Dedifferentiated amniotic fluid mesenchymal stem cell (primary cell): ENCODE measurements around the gene CD300LG.
"Not testable (repeated sequence)": the region's sequence is repeated elsewhere in the genome, so short reads cannot be mapped to it uniquely, and the experiment has no call there.

ENCODE experiments used
- DNase-seq: peaks from one replicate; pipeline ENCODE4 v3.0.0-alpha.2; 2016; ENCODE audit errors: extremely low spot score

CD300LG gene

DNA sequence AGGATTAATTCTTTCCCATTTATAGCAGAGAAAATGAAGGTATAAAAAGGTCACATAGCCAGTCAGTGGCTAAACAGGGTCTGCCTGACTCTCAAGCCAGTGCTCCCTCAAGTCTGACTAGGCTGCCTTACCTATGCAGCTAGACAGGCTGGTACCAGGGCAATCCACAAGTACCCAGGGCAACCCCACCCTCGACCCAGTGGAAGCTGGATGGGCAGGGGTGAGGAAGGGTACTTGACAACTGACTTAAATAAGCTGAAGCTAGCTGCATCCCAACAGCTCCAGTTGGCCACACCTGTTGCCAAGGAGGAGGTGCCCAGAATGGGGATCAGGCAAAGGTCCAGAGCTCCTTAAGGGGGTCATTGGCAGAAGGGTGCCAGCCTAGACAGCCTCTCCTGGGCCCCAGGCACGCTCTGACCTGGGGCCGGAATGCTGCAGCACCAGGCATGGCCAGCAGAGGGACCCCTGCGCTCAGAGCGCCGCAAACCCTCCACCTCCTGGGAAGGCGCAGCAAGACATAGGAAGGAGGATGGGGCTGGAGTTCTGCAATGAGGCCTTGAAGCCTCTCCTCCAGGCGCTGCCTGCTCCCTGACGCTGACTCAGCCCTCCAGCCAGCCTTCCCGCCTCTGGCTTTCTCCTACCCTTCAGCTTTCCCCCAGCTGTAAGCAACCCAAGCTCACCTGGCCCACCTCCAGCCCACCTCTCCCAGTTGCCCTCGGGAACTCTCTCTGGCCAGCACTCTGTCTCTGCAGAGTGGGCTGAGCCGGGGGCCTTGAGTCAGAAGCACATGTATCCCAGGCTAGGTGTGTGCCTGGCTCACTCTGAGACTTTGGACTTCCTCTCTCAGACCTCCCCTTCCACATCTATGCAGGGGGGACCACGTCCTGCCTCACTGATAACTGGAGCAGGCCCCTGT lies 31.5 kb downstream of the CD300LG start:
- peak; percentile 64 for DNase-seq

GRCh38 chr17:43879723-43880419 lies 32.9 kb downstream of the CD300LG start:
- DNase-seq, result no peak

DNA sequence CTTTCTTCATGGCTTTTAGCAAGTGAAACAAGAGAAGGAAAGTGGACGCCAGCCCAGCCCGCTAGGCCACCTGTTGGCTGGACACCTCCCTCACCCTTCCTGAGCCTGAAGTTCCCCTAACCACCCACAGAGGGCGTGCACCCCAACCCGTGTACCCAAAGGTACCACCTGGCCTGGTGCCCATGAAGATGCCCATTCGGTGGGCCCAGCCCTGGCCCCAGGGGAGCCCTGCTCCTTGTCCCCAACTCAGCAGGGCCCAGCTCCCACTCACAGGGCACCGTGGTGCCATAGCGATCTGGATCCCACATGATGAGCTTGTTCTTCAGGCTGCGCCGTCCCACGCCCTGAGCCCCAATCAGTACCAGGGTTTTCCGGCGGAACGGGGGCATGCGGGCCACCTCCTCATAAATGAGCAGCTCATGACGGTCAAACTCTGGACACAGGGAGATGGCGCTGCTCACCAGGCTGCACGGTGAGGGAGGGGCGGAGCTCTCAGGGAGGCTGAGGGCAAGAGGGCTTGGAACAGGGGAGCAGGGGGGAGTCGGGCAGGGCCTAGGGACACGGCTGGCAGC lies 33.5 kb downstream of the CD300LG start:
- DNase-seq, result no peak

GRCh38 chr17:43881181-43881580 lies 34.2 kb downstream of the CD300LG start:
- DNase-seq, result no peak

DNA sequence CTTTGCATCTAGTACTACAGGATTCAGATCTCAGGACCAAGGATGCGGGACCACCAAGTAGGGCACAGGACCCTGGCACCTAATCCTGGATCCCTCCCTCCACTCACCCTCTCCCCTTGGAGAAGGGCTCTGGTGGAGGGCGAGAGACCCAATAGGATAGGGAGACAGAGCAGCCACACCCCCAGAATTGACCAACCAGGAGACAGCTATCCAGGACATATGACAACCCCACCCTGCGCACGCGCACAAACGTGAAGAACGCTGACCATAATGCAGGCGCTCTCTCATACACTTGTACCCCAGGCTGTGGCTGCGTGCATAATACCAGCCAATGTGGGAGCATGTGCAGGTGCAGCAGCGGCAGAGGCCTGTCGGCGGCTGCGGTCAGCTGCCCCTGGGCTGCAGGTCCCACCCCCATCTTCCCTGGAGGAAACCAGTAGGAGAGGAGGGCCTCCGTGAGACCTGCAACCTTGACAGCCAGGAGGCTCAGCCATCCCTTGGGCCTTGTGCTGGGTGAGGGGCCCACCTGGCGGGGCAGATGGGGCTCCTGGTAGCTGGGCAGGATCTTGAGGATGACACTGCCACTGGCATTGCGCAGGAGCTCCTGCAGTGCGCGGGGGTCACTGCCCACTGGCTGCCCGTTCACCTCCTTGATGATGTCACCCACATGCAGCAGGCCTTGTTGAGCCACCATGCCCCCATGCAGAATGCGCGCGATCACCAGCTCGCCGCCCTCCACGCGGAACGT lies 35.0 kb downstream of the CD300LG start:
- no peak for DNase-seq

- DNase-seq, result no peak
Measured at GRCh38 chr17:43882761-43883415, 35.9 kb downstream of the CD300LG start.

- no peak for DNase-seq
Measured at GRCh38 chr17:43888548-43888947, 41.6 kb downstream of the CD300LG start.

- DNase-seq, result no peak
Measured at GRCh38 chr17:43890240-43890639, 43.3 kb downstream of the CD300LG start.

DNA sequence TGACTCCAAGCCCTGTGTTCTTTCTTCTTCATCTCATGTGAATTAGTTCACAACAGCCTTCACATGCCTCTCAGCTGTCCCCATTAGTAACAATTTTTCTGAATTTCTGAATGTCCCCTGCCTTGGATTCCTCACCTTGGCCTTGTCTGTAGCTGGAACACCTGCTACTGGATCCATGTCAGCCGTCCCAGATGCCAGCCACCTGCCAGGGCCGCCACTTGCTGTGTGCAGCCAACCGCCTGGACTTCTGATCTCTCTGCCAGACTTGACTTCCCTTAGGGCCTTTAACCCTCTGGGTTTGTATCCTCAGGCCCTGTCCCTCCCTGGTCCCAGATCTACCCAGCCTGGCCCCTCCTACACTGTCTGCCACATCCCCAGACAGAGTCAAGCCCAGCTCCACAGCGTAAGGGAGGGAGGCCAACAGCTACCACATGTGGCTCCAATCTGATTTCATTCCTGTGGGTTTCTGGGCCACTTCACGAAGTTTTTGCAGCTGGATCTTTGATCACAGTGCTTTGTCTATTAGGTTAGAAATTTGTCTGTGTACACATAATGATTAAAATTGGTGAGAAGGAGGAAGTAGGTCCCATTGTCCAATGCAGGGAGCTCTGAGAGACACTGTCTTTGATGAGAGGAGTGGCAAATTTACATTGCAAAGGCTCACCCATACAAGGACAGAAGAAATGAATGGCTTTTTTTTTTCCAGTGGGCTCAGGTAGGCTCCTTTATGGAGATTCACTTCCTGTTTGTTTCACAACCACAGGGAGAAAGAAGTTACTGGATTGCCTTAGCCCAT lies 45.1 kb downstream of the CD300LG start:
- DNase-seq, result no peak

GRCh38 chr17:43892647-43892952 lies 45.6 kb downstream of the CD300LG start:
- no peak for DNase-seq

GRCh38 chr17:43894494-43894893 lies 47.5 kb downstream of the CD300LG start:
- DNase-seq, result not testable (repeated sequence)

- DNase-seq, result no peak
Measured at GRCh38 chr17:43897831-43898230, 50.9 kb downstream of the CD300LG start.

DNA sequence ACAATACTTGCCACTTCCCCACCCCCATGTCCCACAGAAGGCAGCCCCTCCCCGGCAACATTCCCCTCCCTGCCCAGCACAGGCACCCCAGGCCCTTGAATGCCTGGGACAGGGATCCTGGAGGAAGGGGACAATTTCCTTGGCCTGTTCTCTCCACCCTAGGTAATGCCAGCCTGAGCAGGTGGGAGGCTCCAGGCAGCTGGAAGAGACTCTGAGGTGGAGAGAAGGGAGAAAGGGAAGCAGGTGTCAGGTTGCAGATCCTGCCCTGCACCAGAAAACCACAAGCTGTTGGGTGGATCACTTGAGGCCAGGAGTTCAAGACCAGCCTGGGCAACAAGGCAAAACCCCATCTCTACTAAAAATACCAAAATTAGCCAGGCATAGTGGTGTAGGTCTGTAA lies 51.5 kb downstream of the CD300LG start:
- DNase-seq, result no peak

DNA sequence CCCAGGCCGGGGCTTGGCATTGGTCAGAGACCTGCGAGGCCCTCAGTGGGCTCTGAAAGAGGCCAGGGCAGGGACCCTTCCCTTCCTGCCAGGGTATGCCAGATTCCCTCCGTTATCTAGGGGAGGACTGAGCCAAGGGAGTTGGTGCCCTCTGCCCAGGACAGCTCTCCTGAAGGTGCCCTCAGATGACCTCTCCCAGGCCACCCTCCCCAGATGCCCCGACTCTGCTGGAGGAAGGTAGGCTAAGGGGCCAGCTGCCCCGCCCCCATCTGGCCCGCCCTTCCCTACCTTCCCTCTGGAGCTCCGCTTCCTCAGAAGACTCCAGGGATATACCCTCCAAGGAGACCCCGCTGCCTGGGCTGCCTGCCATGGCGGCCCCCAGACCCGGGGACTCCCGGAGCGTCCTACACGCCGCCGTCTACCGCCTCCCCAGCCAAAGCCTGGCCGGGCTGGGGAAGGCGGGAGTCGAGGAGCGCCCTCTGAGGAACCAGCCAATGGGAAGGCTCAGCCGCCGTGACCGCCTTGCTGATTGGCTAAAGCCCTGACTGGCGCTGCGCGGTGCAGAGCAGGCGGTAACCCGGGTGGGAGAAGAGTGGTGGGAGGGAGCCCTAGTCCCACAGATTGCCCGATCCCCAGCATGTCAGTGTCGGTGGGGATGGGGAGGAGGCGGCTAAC lies 53.3 kb downstream of the CD300LG start:
- peak; percentile 68 for DNase-seq

DNA sequence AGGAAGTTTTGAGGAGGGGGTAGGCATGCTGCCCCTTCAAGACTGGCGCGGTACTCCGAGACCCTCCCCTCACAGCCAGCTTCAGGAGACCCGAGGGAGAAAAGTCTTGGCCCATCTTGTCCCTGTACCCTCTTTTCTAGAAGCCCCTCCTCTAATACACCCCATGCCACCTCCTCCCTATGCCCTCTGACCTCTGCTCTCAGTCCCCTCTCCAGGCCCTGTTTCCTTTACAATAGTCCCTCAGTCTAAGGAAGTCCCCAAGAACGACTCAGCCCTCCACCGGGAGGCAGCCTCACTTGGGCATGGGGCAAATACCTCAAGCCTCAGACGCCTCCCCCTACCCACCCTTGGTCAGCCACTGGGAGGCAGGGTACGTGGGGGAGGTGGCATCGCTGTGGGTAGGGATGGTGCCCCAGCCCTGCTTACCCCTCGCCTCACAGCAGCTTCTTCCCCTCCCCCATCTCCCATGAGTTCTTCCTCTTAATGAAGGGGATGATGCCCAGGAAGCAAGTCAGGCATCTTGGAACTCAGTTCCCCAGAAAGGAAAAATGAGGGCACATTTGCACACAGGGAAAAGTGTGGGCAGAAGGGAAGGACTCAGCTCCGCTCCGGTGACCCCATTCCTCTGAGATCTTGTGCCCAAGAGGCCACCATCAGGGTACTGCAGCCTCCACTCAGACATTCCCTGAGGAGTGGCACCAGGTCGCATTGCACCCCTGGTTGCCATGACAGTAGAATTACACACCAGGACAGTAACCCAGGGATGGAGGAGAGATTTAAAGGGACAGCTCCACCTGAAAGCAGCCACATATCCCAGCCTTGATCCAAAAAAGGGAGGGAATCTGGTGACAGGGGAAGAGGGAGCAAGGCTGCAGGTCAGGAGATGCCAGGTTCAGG lies 54.1 kb downstream of the CD300LG start:
- no peak for DNase-seq

DNA sequence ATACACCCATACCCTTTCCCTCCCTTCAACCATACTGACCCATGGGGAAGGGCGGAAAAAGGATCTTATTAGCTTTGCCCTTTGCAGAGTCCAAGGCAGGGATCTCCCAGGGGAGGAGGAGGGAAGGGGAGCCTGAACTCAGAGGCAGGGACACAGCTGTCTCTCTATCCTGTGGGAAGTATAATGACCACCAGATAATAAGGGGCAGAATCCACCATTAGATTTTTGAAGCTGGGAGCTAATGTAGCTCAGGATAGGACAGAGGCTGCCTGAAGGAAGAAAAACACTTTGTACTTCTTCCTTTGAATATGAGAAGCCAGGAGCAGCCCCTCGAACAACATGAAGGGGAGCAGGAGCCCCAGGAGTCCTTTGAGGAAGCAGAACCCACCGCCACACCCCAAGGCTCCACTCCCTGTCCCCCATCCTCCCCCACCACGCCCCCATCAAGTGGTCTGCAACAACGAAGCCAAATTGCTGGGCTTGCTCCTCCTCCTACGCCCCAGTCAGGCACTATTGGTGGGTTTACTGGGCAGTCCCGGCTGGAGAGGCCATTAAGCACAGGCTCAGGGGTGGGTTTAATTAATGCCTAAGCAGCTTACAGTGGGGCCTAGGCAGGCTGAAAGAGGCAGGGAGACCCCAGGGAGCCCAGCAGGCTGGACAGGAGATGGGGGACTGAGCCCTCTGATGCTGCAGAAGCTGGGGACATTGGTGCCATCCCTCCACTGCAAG lies 55.0 kb downstream of the CD300LG start:
- DNase-seq, result no peak

DNA sequence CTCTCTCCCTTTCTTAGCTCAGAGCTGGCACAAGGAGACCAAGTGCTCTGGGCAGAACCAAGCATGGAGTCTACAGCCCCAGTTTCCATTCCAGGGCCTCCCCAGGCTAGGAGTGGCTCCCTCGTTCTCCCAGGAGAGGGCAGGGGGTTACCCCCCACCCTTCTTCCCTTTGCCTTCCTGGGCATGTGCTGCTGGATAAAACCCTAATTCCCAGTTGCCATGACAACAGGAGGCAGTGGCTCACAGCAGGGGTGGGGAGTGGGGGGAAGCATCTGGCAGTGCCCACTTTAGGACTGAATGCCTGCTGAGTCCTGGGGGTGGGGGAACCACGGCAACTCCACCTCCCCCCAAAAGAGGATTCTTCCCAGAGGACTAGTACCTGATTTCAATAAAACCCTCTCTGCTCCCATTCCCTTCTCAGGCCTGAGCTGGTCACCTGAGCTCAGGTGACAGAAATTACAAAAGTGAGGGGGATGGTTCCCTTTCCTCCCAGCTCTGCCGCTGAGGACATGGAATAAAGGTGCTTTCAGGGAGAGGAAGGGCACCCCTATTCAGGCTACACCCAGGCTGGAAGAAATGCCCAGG lies 58.5 kb downstream of the CD300LG start:
- DNase-seq, result no peak
